K562 (cell line): Measurements from ENCODE around the gene CRHR1. TPM values are rescaled to one million over a fixed set of nuclear protein-coding genes. Genes with fewer than 3 reads are reported as not detected.

ENCODE experiments used
- ATAC-seq: fragments of 200-7000 bp; cut with Tn5 transposase; 3 replicates; pipeline ENCODE4 v1.9.1; 2020; ENCODE audit warnings: moderate library complexity
- BruUV-seq: library from RNA; stranded (reverse); fragments of 400-500 nt; replicated peaks from 2 replicates; lab custom pipeline; 2021; lab: Mats Ljungman, UMichigan
- CTCF ChIA-PET: fragments of 300-600 bp; formaldehyde crosslinking; extraction: SDS; loops from one replicate; lab custom pipeline; 2021; ENCODE audit warnings: low intra/inter-chr PET ratio; lab: Yijun Ruan, JAX
- POLR2A ChIA-PET: fragments of 300-600, 350-650 bp; sonication (Branson Sonifier 250); formaldehyde crosslinking; extraction: SDS; loops from one replicate; lab custom pipeline; 2021; ENCODE audit warnings: antibody characterized with exemption, inconsistent platforms; lab: Yijun Ruan, JAX
- DNase-seq, 4 experiments: peaks; one replicate each; pipeline versions ENCODE4 v3.0.0 to v3.0.0-alpha.2; 2011 to 2018; ENCODE audit warnings: low spot score in 3 of 4, mixed read lengths in 3 of 4; ENCODE audit errors: extremely low read depth in 1 of 4
- FAIRE-seq: peaks from 2 replicates; lab custom pipeline; 2011; peaks lifted over from hg19 to GRCh38; lab: Jason Lieb, UNC
- H2AFZ ChIP-seq: 2 replicates; pipeline ENCODE4 v1.6.0; 2011; ENCODE audit warnings: low read depth, low read length, control low read depth, inconsistent platforms
- H3K27ac ChIP-seq: fragments of 200-600 bp; 3 replicates; pipeline ENCODE4 v1.8.0; 2011; ENCODE audit warnings: low read depth, mild to moderate bottlenecking, control low read depth, inconsistent platforms, low read length, moderate library complexity, mixed read lengths; ENCODE audit errors: extremely low read depth
- H3K27me3 ChIP-seq, 2 experiments: fragments of 300-600 bp in 1 of 2; 2 replicates in 1 of 2; 3 replicates in 1 of 2; pipeline versions ENCODE4 v1.6.0 to v1.8.0; 2011; ENCODE audit warnings: inconsistent platforms in 2 of 2, low read length in 2 of 2, mild to moderate bottlenecking in 1 of 2, mixed read lengths in 1 of 2, moderate library complexity in 1 of 2; ENCODE audit not compliant: control insufficient read depth in 2 of 2, insufficient read depth in 2 of 2
- H3K36me3 ChIP-seq: fragments of 300-600 bp; 3 replicates; pipeline ENCODE4 v1.8.0; 2011; ENCODE audit warnings: mild to moderate bottlenecking, low read length, inconsistent platforms; ENCODE audit not compliant: control insufficient read depth, insufficient read depth
- H3K4me1 ChIP-seq, 2 experiments: fragments of 200-600 bp in 1 of 2; replicated peaks in 1 of 2; 2 replicates in 1 of 2; 3 replicates in 1 of 2; pipeline versions ENCODE4 v1.5.1 to v1.8.0; 2011; ENCODE audit warnings: inconsistent platforms in 2 of 2, low read length in 2 of 2, mild to moderate bottlenecking in 1 of 2, mixed read lengths in 1 of 2, moderate library complexity in 1 of 2; ENCODE audit not compliant: control insufficient read depth in 2 of 2, insufficient read depth in 2 of 2
- H3K4me2 ChIP-seq: 2 replicates; pipeline ENCODE4 v1.6.1; 2011; ENCODE audit warnings: low read length, control low read depth, inconsistent platforms, mixed read lengths; ENCODE audit not compliant: insufficient read depth
- H3K4me3 ChIP-seq: fragments of 200-600 bp; sonication (generic), shearing (Covaris generic); 2 replicates; pipeline ENCODE4 v1.5.1; 2016; ENCODE audit warnings: control low read depth, inconsistent platforms
- H3K79me2 ChIP-seq: fragments of 200-600 bp; 3 replicates; pipeline ENCODE4 v1.8.0; 2011; ENCODE audit warnings: low read length, inconsistent platforms; ENCODE audit not compliant: control insufficient read depth, insufficient read depth
- H3K9ac ChIP-seq, 2 experiments: 2 replicates each; pipeline versions ENCODE4 v1.6.0 to v1.6.1; 2011; ENCODE audit warnings: low read depth in 2 of 2, low read length in 2 of 2, control low read depth in 1 of 2, inconsistent platforms in 1 of 2, mild to moderate bottlenecking in 1 of 2, mixed read lengths in 1 of 2; ENCODE audit not compliant: insufficient read depth in 1 of 2
- H3K9me1 ChIP-seq: one replicate; pipeline ENCODE4 v1.6.0; 2011; ENCODE audit warnings: inconsistent platforms, mild to moderate bottlenecking, low read length, moderate library complexity; ENCODE audit not compliant: control insufficient read depth, insufficient read depth
- H3K9me3 ChIP-seq: replicated peaks from 2 replicates; pipeline ENCODE4 v1.5.1; 2011; ENCODE audit warnings: low read depth, low read length, inconsistent platforms; ENCODE audit not compliant: control insufficient read depth, insufficient read depth
- H4K20me1 ChIP-seq: replicated peaks from 2 replicates; pipeline ENCODE4 v1.6.1; 2011; ENCODE audit warnings: low read length, inconsistent platforms, mixed read lengths; ENCODE audit not compliant: control insufficient read depth, insufficient read depth
- ARNT ChIP-seq, 2 experiments: fragments of 450-650 bp; IDR thresholded peaks; 2 replicates each; pipeline ENCODE4 v1.6.1; 2016; ENCODE audit warnings: mild to moderate bottlenecking in 1 of 2
- CHD4 ChIP-seq: fragments of 200-600 bp; sonication (generic); IDR thresholded peaks from 3 replicates; pipeline ENCODE4 v1.6.1; 2012; ENCODE audit warnings: low read depth, mild to moderate bottlenecking, mixed read lengths, low read length, inconsistent platforms; ENCODE audit not compliant: insufficient read depth, insufficient replicate concordance, poor library complexity, severe bottlenecking
- CREM ChIP-seq: IDR thresholded peaks from 2 replicates; pipeline ENCODE4 v1.6.1; 2014; ENCODE audit warnings: antibody characterized with exemption, low read depth
- DLX4 ChIP-seq: fragments of 250-450 bp; sonication (Bioruptor Pico); IDR thresholded peaks from 2 replicates; pipeline ENCODE4 v1.6.1; 2021; ENCODE audit warnings: mild to moderate bottlenecking
- ETV1 ChIP-seq: fragments of 450-650 bp; conservative IDR thresholded peaks from 2 replicates; pipeline ENCODE4 v1.6.1; 2016; ENCODE audit warnings: missing genetic modification characterization, control low read depth, low read depth, missing compliant biosample characterization
- GABPB1 ChIP-seq: sonication (generic); formaldehyde crosslinking; IDR thresholded peaks from 2 replicates; pipeline ENCODE4 v1.8.0; 2022; ENCODE audit warnings: mild to moderate bottlenecking, missing genetic modification reagents
- NCOA6 ChIP-seq: fragments of 450-650 bp; IDR thresholded peaks from 2 replicates; pipeline ENCODE4 v1.6.1; 2017; ENCODE audit warnings: mild to moderate bottlenecking
- NR2F6 ChIP-seq: fragments of 450-650 bp; formaldehyde crosslinking; IDR thresholded peaks from 2 replicates; pipeline ENCODE4 v1.4.0; 2020; ENCODE audit warnings: mild to moderate bottlenecking
- PATZ1 ChIP-seq: fragments of 250-450 bp; sonication (Bioruptor Pico); IDR thresholded peaks from 2 replicates; pipeline ENCODE4 v1.5.0; 2020; ENCODE audit warnings: mild to moderate bottlenecking, borderline replicate concordance
- PHF20 ChIP-seq: fragments of 450-650 bp; IDR thresholded peaks from 2 replicates; pipeline ENCODE4 v1.6.1; 2018; ENCODE audit not compliant: partially characterized antibody
- SMARCA4 ChIP-seq: fragments of 450-650 bp; IDR thresholded peaks from 2 replicates; pipeline ENCODE4 v1.6.1; 2016
- SOX6 ChIP-seq: fragments of 450-650 bp; IDR thresholded peaks from 2 replicates; pipeline ENCODE4 v1.6.1; 2014; ENCODE audit warnings: mild to moderate bottlenecking
- SREBF2 ChIP-seq: sonication (generic); formaldehyde crosslinking; IDR thresholded peaks from 2 replicates; pipeline ENCODE4 v1.4.0; 2020; ENCODE audit warnings: mild to moderate bottlenecking, missing genetic modification reagents
- ZNF436 ChIP-seq: fragments of 250-450, 450-650 bp; sonication (Bioruptor Pico); formaldehyde crosslinking; IDR thresholded peaks from 2 replicates; pipeline ENCODE4 v1.7.0; 2020; ENCODE audit warnings: mild to moderate bottlenecking
- ZNF766 ChIP-seq: fragments of 200-800 bp; sonication (Bioruptor generic); conservative IDR thresholded peaks from 2 replicates; pipeline ENCODE4 v1.6.1; 2016; ENCODE audit warnings: missing genetic modification characterization, missing compliant biosample characterization
- WGBS: fragments of 100-300 bp; shearing (Covaris generic); methylation state at CpG from one replicate; pipeline ENCODE4 v1.1.6; 2016; ENCODE audit warnings: low coverage, mixed read lengths; ENCODE audit not compliant: insufficient coverage; ENCODE audit errors: missing lambda C conversion rate; 5-methylcytosine and 5-hydroxymethylcytosine counted together
- in situ Hi-C: fragments of 300-500 bp; cut with MboI; formaldehyde crosslinking; loops from 4 replicates; pipeline ENCODE4 v1.15.0; 2018; ENCODE audit warnings: inconsistent platforms, mixed read lengths
- intact Hi-C: fragments of 100-400 bp; cut with micrococcal nuclease; formaldehyde crosslinking; loops from 2 replicates; pipeline ENCODE4 v1.14.2; 2022
- polyA plus RNA-seq, 8 experiments: library from polyadenylated mRNA; depleted of rRNA in 4 of 8; stranded (reverse) in 5 of 8; unstranded in 3 of 8; fragments of >200 nt; fragmentation: Nextera tagmentation in 2 of 8; fragmentation: Illumina TruSeq in 1 of 8; extraction: Ambion mirVana in 2 of 8; extraction: Trizol in 1 of 8; gene quantifications; 2 replicates each; pipeline versions ENCODE4 v1.2.1 to v1.2.3, GENCODE V29; 2011 to 2014; ENCODE audit warnings: inconsistent platforms in 1 of 8, missing spikeins in 1 of 8
- total RNA-seq, 7 experiments: library from RNA; depleted of rRNA in 6 of 7; stranded (reverse); fragments of >200 nt in 6 of 7; fragmentation: Illumina TruSeq in 2 of 7; extraction: Trizol in 2 of 7; gene quantifications; 2 replicates each; pipeline versions ENCODE4 v1.2.1 to v1.2.3, GENCODE V29; 2011 to 2021; ENCODE audit warnings: low replicate concordance in 1 of 7

The CRHR1 gene
- total and polyA plus RNA-seq, 9 of the 15 experiments (the other 6 are each of a cell fraction or from before 2014, with no cell fraction given) = 0.05 TPM; not detected in 8

GRCh38 chr17:45846646-45847045 is 62.5 kb downstream of the CRHR1 start:
- intact Hi-C loops (no loop called here), in situ Hi-C loops (loop anchor here (25.0 kb wide), 1 partner anchor 434 kb away; no protein-coding TSS in a partner anchor)
- H3K4me2 ChIP-seq = no peak overlapping the region
- BruUV-seq = no TSS peak
- ChIA-PET POLR2A (interaction anchor here (0.7 kb wide), 1 partner anchor 156 kb away, joined by 3 read pairs; no protein-coding TSS in a partner anchor), CTCF (no interaction called here)
- H2AFZ ChIP-seq = no peak overlapping the region
- DNase-seq = no peak
- H3K4me1 ChIP-seq = peaks cover 0 to 13% of the 10 kb centered on the region in 2 experiments; a peak in 1 of 5 replicates
- no peak for ATAC-seq
- no peak overlapping the region for H3K4me3 ChIP-seq
- TF ChIP-seq PHF20 (no peak), CREM (no peak), PATZ1 (CRISPR knock-in tag) (no peak), DLX4 (no peak), ZNF766 (CRISPR knock-in tag) (no peak), ARNT (IDR thresholded peaks at IDR 0.05) (no peak), GABPB1 (CRISPR knock-in tag) (no peak), SOX6 (no peak), SMARCA4 (no peak), ZNF436 (no peak), NR2F6 (CRISPR knock-in tag) (no peak), NCOA6 (no peak), SREBF2 (CRISPR knock-in tag) (no peak), ETV1 (no peak), CHD4 (no peak)
- peaks cover 12 to 76% of the 10 kb centered on the region in 2 experiments; a peak in 4 of 5 replicates for H3K27me3 ChIP-seq
- H3K79me2 ChIP-seq = no peaks in the 10 kb centered on the region
- no peaks in the 10 kb centered on the region for H3K9me1 ChIP-seq
- H3K27ac ChIP-seq = no peak overlapping the region
- H3K9me3 ChIP-seq = no peaks in the 10 kb centered on the region
- H3K9ac ChIP-seq = no peak overlapping the region
- no peaks in the 10 kb centered on the region; the same call in 1 of the 2 replicates for H4K20me1 ChIP-seq
- no peaks in the 10 kb centered on the region for H3K36me3 ChIP-seq
- 0% methylated on average over 6 of the region's 9 CpGs for WGBS
- no peak for FAIRE-seq
